ENCODE results near the gene AKT2.

AKT2 gene

DNA sequence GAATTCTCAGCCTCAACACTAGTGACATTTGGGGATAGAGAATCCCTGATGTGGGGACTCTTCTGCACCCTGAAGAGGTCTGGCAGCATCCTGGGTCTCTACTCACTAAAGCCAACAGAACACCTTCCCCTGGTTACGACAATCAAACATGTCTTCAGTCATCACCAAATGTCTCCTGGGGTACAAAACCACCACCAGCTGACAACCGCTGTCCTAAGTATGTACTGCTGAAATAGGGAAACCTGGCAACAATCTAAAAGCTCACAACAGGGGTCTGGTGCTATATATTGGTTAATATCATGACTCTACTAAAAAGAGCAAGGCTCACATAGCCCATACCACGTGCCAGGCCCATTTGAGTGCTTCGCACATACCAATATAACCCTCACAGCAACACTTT, 13.4 kb downstream of the AKT2 start:
- DNase-seq, result no peak

GRCh38 chr19:40270362-40271089, 14.6 kb downstream of the AKT2 start:
- DNase-seq, result no peak

DNA sequence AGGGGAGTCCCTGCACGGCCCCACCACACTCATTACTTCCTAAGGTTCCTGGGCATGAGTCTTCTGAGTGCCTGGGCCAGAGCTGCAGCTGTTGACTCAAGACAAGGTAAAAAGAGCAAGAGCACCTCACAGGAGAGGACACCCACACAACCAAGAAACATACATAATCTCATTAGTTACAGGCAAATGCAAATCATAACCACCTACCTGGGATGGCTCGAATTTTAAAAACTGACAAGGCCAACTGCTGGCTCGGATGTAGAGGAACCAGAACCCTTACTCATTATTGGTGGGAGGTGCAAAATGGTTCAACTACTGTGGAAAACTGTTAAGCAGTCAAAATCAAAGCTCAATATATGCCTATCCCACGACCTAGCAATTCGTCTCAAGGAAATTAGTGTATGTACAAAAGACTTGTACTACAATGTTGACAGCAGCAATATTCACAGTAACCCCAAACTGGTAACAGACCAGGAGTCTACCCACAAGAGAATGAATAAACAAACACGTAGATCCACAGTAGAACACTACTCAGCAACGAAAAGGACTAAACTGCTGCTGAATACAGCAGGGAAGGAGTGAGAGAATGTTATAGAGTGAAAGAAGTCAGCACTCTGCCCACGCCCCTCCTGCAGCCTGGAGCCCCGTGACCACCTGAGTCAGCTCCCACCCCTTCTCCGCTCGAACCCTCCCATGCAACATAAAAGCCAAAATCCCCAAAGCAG, 15.8 kb downstream of the AKT2 start:
- no peak for DNase-seq

GRCh38 chr19:40267601-40267997, 17.5 kb downstream of the AKT2 start:
- DNase-seq, result no peak

DNA sequence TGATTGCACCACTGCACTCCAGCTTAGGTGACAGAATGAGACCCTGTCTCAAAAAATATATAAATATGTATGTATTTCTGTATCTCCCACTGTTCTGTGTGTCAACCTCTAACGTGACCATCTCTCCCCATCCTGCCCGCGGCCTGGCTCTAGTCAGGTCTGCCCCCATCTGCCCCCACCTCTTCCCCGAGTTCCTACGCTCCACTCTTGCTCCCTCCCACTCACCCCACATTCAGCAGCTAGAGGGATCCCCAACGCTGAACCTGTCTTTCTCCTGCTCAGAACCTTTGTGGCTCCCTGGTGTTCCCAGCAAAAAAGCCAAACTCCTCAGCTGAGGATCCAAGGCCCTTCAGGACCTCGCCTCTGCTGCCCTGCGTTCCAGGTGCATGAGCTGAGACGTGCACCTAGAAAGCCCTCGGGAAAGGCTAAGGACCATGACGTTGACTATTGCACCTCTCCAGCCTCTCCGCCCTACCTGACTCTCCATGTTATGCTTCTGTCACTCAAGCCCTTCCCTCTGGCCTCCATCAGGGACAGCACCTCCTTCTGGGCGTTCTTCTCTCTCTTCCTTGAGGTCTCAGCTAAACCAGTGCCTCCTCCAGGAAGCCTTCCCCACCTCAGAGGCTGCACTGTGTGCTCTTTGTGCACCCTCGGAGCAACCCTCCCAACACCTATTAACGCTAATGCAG, 18.1 kb downstream of the AKT2 start:
- no peak for DNase-seq

GRCh38 chr19:40266119-40266518, 19.0 kb downstream of the AKT2 start:
- DNase-seq, result no peak

- DNase-seq, result no peak
Measured at GRCh38 chr19:40265763-40266099, 19.4 kb downstream of the AKT2 start.

GRCh38 chr19:40265055-40265762, 19.9 kb downstream of the AKT2 start:
- DNase-seq, result no peak

- no peak for DNase-seq
Measured at GRCh38 chr19:40264314-40265054, 20.7 kb downstream of the AKT2 start.

DNA sequence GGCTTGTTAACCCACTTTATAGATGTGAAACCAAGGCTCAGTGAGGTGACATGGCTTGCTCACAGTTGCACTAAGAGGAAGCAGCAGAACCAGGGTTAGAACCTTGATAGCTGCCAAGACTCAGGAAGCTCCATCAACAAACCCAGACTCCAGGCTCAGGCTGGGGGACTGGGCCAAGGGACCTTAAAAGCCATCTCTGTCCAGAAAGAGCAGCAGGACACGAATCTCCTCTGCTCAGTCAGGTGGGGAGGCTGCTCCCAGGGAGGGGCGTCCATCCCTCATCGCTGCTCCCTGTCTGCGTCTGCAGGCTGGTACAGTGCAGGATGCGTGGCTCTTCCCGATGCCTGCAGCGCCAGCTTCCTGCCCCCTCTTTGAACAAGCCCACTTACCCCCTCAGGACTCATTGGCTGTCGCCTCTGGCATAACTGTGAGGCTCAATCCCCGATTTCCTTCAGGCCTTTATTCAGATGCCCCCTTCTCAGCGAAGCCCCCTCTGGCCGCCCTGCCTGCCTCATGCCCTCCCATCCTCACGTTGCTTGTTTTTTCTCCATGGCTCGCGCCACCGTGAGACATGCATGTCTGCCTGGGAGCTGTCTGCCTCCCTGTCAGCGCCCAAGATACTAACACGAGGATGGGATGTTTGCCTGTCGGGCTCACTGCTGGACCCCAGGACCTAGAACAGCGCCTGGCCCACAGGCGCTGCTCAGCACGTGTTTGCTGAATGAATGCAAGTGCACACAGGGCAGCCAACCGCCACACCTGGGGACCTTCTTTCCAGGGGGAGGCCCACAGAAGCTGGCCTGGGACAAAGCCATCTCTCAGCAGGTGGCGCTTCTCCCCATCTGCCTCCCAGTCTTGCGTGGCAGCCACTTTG, 21.5 kb downstream of the AKT2 start:
- no peak for DNase-seq

DNA sequence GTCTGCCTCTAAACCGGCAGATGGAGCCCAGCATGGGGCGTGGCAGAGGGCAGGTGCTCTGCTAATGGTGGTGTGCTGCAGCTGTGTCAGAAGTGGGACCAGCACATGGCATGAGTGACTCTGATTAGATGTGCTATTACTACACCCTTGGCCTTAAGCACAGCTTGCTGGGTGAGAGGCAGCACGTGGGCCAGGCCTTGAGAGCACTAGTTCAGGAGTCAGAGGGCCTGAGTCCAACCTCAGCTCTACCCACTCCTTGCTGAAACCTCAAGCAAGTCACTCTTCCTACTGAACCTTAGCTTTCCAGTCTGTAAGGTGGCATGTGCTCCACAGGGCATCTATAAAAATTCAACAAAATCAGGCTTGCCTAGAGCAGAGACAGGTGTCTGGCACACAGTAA, 22.7 kb downstream of the AKT2 start:
- DNase-seq, result no peak

GRCh38 chr19:40261631-40262030, 23.5 kb downstream of the AKT2 start:
- no peak for DNase-seq

DNA sequence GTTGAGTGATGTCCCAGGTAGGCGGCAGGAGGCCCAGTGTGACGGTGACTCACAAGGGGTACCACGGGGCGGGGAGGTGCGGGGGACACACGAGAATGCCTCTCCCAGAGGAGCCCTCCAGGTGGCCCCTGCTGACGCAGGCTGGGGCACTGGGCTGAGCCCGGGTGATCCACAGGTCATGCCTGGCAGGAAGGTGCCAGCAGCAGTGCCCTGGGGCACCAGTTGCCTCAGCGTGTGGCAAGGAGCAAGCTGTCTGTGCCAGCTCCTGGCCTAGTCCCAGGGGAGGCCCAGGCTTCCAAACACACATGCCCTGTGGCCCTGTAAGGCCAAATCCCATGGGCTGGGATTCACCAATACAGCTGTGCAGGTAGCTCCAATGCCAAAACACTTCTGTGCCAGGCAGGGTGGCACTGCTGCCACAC, 28.0 kb downstream of the AKT2 start:
- no peak for DNase-seq

DNA sequence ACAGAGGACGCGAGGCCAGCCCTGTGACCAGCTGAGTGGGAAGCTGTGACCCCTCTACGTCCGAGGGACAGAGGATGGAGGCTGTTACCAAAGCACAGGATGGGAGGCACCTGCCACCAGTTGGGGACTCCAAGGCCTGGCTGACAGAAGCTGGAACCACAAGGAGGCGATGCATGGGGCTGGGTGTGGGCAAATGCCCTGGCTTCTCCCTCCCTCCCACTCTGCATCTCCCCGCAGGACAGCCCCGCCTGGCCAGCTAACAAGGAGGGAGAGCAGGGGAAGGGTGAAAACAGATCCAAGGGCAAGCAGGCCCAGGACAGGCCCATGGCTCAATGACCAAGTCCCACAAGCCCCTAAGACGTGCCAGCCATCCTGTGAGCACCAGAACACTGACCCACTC, 28.6 kb downstream of the AKT2 start:
- no peak for DNase-seq

DNA sequence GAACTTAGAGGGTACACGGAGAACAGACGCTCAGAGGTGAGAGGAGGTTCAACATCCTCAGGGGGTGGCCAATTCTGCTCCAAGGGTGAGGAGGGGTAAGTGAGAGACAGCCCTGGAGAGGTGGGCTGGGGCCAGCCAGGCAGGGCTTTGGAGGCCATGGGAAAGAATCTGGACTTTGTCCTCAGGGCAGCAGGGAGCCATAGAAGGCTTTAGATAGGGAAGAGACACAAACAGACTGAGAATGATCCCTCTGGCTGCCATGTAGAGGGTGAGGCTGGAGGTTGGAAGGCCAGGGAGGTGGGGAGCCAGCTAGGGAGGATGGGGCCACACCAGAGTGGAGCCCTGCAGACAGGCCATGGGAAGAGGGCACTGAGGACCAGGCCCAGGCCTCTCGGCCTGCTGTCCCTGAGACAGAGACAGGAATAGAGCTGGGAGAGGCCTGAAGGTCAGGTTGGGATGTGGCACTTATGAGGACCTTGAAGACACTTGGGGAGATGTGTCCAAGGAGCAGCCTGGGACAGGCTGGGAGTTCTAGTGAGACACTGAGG, 29.5 kb downstream of the AKT2 start:
- no peak for DNase-seq

- DNase-seq, result no peak
Measured at GRCh38 chr19:40254714-40255418, 30.3 kb downstream of the AKT2 start.

DNA sequence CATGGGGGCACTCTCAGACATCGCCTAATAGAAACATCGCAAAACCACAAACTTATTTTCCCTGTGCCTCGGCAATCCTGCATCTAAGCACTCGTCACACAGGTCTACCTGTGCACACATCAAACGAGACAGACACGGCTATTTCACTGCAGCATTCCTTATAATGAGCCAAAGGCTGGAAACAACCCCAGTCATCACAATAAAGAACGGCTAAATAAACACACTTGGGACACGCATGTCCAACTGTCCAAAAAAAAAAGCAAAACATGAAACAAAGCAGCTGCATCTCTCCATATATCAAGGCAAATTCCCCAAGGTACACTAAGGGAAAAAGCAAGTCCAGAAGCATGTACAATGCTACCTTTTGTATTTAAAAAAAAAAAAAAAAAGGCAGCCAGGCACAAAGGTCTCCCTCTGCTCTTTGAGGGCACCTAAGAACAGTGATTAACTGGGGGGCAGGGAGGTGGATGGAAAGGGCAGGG, 31.5 kb downstream of the AKT2 start:
- no peak for DNase-seq

- DNase-seq, result no peak
Measured at GRCh38 chr19:40252395-40252794, 32.8 kb downstream of the AKT2 start.

- DNase-seq, result no peak
Measured at GRCh38 chr19:40251991-40252390, 33.2 kb downstream of the AKT2 start.

DNA sequence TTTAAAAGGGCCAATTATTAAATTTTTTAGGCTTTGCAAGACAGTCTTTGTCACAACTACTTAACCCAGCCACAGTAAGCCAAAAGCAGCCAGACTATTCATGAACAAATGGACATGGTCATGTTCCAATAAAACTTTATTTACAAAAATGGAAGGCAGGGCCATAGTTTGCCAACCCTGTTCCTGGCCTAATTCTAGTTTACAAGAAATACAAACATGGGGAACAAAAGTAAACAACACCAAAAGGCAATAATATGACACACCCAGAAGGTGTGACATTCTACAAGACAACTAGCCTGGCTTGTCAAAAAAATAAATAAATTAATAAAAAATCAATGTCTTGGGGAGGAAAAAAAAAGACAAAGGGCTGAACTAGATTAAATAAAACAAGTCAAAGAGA, 33.9 kb downstream of the AKT2 start:
- DNase-seq, result no peak

GRCh38 chr19:40249781-40250180, 35.4 kb downstream of the AKT2 start:
- DNase-seq, result no peak

Data from AML-193 (cell line).